ENCODE data around the gene GLIS1. TPM values are rescaled to one million over a fixed set of nuclear protein-coding genes. Genes with fewer than 3 reads are reported as not detected.

GLIS1 gene
- total RNA-seq, 2 donors from 2014 or later: 2.6 TPM; not detected in 1

DNA sequence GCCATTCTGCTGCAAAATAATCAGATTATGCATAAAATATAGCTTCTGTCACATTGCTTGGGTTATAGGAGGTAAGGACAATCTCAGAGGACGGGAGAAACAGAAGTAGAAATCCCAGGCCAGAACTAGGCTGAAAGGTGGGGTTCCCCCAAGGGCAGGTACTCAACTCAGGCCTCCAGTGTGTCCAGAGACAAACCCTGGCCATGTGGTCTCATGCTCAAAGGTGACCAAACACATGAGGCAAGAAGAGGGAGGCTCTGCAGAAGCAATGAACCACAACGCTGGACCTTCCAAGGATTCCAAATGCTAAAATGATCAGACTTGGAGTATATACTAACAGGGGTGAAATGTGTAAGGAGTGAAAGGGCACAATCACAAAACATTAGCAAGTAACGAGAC, 176.0 kb downstream of the GLIS1 start:
- DNase-seq (ENCODE audit: low spot score) (no peak), ATAC-seq (ENCODE audit: insufficient number of reproducible peaks, low FRiP score, low read depth) (no peak)
- H3K4me3 ChIP-seq: no peak overlapping the region
- H3K27ac ChIP-seq: no peak overlapping the region
- TF ChIP-seq, protein P1, sequence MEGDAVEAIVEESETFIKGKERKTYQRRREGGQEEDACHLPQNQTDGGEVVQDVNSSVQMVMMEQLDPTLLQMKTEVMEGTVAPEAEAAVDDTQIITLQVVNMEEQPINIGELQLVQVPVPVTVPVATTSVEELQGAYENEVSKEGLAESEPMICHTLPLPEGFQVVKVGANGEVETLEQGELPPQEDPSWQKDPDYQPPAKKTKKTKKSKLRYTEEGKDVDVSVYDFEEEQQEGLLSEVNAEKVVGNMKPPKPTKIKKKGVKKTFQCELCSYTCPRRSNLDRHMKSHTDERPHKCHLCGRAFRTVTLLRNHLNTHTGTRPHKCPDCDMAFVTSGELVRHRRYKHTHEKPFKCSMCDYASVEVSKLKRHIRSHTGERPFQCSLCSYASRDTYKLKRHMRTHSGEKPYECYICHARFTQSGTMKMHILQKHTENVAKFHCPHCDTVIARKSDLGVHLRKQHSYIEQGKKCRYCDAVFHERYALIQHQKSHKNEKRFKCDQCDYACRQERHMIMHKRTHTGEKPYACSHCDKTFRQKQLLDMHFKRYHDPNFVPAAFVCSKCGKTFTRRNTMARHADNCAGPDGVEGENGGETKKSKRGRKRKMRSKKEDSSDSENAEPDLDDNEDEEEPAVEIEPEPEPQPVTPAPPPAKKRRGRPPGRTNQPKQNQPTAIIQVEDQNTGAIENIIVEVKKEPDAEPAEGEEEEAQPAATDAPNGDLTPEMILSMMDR (IDR thresholded peaks at IDR 0.05): no peak
- H3K9me3 ChIP-seq: no peaks in the 10 kb centered on the region
- H3K4me1 ChIP-seq (ENCODE audit: control insufficient read depth in 1 of 2, low read depth in 2 of 2): no peaks in the 10 kb centered on the region
- H3K36me3 ChIP-seq: no peaks in the 10 kb centered on the region
- H3K27me3 ChIP-seq (replicated peaks; ENCODE audit: insufficient read depth): no peaks in the 10 kb centered on the region

DNA sequence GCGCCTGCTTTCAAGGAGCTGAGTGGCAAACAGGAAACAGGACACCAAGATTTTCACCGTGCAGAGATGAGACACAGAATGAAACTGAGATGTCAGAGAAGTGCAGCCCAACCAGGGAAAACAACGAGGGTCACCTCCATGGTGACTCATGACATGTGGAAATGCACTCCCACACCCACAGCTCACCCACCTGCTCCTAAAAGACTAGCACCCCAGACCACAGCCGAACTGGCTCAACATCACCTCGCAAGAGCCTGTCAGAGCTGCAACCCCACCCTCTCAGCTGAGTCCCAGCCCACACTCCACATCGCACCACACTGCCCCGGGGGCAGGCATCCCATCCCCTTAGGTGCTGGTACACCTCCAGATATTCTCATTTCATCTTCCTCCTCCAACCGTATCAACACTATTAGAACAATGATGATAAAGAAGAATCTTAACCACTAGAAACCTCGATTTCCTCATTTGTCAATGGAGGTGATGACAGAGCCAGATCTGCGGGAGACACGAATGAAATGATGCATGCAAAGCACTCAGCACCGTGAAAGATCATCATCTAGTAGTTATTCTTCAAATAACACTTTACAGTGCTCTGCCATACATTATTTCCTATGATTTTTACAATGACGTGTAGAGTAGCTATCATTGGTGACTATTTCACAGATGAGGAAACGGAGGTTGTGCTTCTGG, 176.5 kb downstream of the GLIS1 start:
- no peaks in the 10 kb centered on the region for H3K4me1 ChIP-seq (ENCODE audit: control insufficient read depth in 1 of 2, low read depth in 2 of 2)
- DNase-seq (ENCODE audit: low spot score) (no peak), ATAC-seq (ENCODE audit: insufficient number of reproducible peaks, low FRiP score, low read depth) (no peak)
- H3K36me3 ChIP-seq: no peaks in the 10 kb centered on the region
- H3K27ac ChIP-seq: no peak overlapping the region
- H3K4me3 ChIP-seq: no peak overlapping the region
- H3K9me3 ChIP-seq: no peaks in the 10 kb centered on the region
- TF ChIP-seq, protein P1 (IDR thresholded peaks at IDR 0.05): no peak
- H3K27me3 ChIP-seq (replicated peaks; ENCODE audit: insufficient read depth): no peaks in the 10 kb centered on the region

DNA sequence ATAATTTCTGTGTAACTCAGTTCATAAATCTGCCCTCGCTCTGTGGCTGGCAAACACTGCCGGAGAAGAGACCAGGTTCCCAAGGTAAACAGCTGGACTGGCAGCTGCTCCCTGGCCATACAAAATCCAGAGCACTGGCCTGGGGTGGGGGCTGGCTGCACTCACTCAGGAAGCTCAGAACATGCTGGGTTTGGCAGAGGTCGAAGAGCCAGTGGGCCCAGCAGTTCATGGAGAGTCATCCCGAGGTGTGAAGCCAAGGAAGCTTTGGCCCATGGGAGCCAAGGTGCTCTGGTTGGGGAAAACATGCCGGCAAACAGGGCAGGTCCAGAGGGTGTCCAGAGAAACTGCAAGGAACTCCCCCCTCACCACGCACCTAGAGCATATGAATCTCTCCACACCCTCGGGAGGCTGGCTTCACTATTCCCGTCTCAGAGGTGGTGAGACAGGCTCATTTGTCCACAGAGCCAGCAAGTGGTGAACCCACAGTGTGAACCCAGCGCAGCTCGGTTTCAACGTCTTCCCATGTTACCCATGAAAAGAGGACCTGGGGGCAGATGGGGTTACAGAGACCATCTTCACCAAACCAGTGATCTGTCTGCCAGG, 177.4 kb downstream of the GLIS1 start:
- H3K27ac ChIP-seq: no peak overlapping the region
- no peaks in the 10 kb centered on the region for H3K27me3 ChIP-seq (replicated peaks; ENCODE audit: insufficient read depth)
- ATAC-seq (ENCODE audit: insufficient number of reproducible peaks, low FRiP score, low read depth) (no peak), DNase-seq (ENCODE audit: low spot score) (no peak)
- TF ChIP-seq, protein P1 (IDR thresholded peaks at IDR 0.05): no peak
- H3K4me1 ChIP-seq (ENCODE audit: control insufficient read depth in 1 of 2, low read depth in 2 of 2): no peaks in the 10 kb centered on the region
- no peaks in the 10 kb centered on the region for H3K36me3 ChIP-seq
- no peaks in the 10 kb centered on the region for H3K9me3 ChIP-seq
- no peak overlapping the region for H3K4me3 ChIP-seq

DNA sequence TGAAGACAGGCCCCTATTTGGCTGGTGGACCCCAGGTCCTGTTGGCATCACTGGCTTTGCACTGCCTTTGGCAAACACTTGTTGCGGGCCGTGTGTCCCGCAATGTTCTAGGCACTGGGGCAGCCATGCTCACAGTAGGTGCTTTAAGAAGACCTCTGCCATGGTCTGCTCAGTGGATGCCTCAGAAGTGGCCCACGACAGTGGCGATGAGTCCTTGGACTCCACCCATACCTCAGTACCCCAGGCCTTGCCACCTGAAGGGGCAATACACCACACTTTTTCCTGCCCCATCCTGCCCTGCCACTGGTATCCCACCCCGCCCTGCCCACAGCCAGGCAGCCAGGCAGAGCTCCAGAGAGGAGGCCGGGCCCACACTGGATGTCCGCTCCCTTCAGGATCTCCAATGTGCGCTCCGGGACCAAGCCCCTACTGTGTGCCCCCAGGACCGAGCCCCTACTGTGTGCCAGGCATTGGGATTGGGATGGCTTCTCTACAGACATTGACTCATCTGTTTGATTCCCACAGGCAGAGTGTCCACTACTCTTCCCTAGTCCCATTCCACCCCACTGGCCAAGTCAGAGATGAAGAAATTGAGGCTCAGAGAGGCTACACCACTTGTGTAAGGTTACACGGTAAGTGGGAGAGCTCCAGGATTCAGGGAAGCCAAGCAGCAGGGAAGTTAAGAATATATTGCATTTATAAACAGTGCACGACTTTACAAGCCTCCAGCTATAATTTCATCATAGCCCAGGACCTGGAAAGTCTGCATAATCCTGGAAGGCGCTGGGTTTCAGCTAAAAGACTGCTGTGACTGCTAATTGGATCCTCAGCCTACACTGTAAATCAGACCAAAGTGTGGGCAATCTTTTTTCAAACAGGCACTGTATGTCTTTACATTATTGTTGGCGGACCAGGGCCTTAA, 178.1 kb downstream of the GLIS1 start:
- Histone ChIP-seq H3K36me3 (no peaks in the 10 kb centered on the region), H3K9me3 (no peaks in the 10 kb centered on the region), H3K4me3 (no peak overlapping the region), H3K27me3 (replicated peaks; ENCODE audit: insufficient read depth) (no peaks in the 10 kb centered on the region), H3K27ac (no peak overlapping the region), H3K4me1 (ENCODE audit: control insufficient read depth in 1 of 2, low read depth in 2 of 2) (no peaks in the 10 kb centered on the region)
- DNase-seq (ENCODE audit: low spot score) (no peak), ATAC-seq (ENCODE audit: insufficient number of reproducible peaks, low FRiP score, low read depth) (no peak)
- TF ChIP-seq, protein P1 (IDR thresholded peaks at IDR 0.05): no peak

Measured in thoracic aorta (tissue), 2 donors.